Measurements from ENCODE around the gene LRRC36.
A peak's percentile ranks its signal among the peaks of the same experiment; 100 is the strongest.

The LRRC36 gene

GRCh38 chr16:67388591-67388990 lies 62.0 kb downstream of the LRRC36 start:
- no peak overlapping the region for H3K4me3 ChIP-seq (ENCODE audit: low read depth, low read length)
- DNase-seq (ENCODE audit: low read depth, low spot score): no peak
- in situ Hi-C loops (cut with HindIII; ENCODE audit: low sequenced_read_pairs): no loop called here
- no peak for TF ChIP-seq CTCF (IDR thresholded peaks at IDR 0.05; ENCODE audit: low read depth, low read length)

- in situ Hi-C loops (cut with HindIII; ENCODE audit: low sequenced_read_pairs): no loop called here
- no peak overlapping the region for H3K4me3 ChIP-seq (ENCODE audit: low read depth, low read length)
- no peak for DNase-seq (ENCODE audit: low read depth, low spot score)
These were observed 63.5 kb downstream of the LRRC36 start for GRCh38 chr16:67389911-67390815.

GRCh38 chr16:67390816-67391423 lies 64.3 kb downstream of the LRRC36 start:
- no peak overlapping the region for H3K4me3 ChIP-seq (ENCODE audit: low read depth, low read length)
- TF ChIP-seq CTCF (IDR thresholded peaks at IDR 0.05; ENCODE audit: low read depth, low read length): no peak
- in situ Hi-C loops (cut with HindIII; ENCODE audit: low sequenced_read_pairs): no loop called here
- no peak for DNase-seq (ENCODE audit: low read depth, low spot score)

More at GRCh38 chr16:67389911-67390815, 63.5 kb downstream of the LRRC36 start:
- TF ChIP-seq CTCF (IDR thresholded peaks at IDR 0.05; ENCODE audit: low read depth, low read length): no peak

GRCh38 chr16:67391424-67392300 lies 65.0 kb downstream of the LRRC36 start:
- no peak overlapping the region for H3K4me3 ChIP-seq (ENCODE audit: low read depth, low read length)
- in situ Hi-C loops (cut with HindIII; ENCODE audit: low sequenced_read_pairs): no loop called here
- no peak for DNase-seq (ENCODE audit: low read depth, low spot score)
- TF ChIP-seq CTCF (IDR thresholded peaks at IDR 0.05; ENCODE audit: low read depth, low read length): no peak

- no peak for TF ChIP-seq CTCF (IDR thresholded peaks at IDR 0.05; ENCODE audit: low read depth, low read length)
- in situ Hi-C loops (cut with HindIII; ENCODE audit: low sequenced_read_pairs): no loop called here
- no peak for DNase-seq (ENCODE audit: low read depth, low spot score)
- peak overlapping the region; percentile 38 for H3K4me3 ChIP-seq (ENCODE audit: low read depth, low read length)
These were observed 65.9 kb downstream of the LRRC36 start for GRCh38 chr16:67392301-67393059.
